Hippocampal formation (tissue), 2 donors: ENCODE data around the gene CDC14B.
A peak's percentile ranks its signal among the peaks of the same experiment; 100 is the strongest.

Source experiments
- DNase-seq, 2 donors: peaks; one replicate each; lab custom pipeline; 2025; lab: John Stamatoyannopoulos, UW

Gene CDC14B

DNA sequence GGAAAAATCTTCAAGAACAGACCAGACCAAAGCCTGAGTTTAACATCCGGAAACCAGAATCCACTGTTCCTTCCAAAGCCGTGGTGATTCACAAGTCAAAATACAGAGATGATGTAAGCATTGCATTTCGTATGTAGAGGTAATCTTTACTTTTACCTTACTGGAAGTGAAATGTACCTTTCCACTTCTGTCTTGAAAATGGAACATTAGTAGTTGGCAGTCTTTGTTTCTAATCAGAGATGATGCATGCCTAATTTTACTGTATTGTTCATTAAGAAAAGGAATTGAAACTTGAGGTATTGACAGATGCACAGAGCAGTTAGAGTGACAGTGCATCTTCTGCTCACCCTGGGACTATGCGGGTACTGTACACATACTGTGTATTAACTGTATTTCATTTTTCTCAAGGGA, 135.1 kb downstream of the CDC14B start:
- no peak for DNase-seq

DNA sequence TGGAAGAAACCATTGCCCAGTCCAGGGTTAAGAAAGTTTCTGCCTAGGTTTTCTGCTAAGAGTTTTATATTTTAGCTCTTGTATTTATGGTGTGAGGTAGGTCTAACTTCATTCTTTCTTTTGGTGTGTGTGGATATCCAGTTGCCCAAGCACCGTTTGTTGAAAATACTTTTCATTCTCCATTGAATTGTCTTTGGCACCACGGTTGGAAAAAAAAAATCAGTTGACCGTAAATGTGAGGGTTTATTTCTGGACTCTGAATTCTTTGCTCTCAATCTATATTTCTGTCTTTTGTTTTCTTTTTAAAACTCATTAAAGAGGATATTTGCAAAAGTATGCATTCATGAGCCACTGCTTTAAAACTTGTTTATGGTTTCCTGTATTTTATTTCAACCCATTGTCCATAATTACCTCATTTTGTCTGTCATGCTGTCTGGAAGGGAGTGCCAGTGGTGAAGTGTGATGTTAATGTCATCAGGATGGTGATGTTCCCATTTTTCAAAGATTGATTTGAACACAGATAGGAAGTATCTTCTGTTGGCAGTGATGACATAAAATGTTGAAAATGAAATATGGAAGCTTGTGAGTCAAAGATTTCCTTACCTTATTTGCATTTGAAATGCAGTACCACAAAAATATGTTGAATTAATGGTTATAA, 135.8 kb downstream of the CDC14B start:
- DNase-seq, result no peak

DNA sequence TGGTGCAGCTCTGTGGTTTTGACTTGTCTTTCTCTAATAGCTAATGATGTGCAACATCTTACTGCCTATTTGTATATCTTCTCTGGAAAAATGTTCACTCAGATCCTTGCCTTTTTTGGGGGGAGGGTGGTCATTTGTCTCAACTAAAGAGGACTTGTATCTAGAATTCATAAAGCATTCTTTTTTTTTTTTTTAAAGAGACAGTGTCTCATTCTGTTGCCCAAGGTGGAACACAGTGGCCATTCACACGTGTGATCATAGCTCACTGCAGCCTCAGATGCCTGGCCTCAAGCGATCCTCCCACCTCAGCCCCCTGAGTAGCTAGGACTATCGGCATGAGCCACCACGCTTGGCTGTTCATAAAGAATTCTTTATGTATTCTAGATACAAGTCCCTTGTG, 136.4 kb downstream of the CDC14B start:
- DNase-seq, result no peak

DNA sequence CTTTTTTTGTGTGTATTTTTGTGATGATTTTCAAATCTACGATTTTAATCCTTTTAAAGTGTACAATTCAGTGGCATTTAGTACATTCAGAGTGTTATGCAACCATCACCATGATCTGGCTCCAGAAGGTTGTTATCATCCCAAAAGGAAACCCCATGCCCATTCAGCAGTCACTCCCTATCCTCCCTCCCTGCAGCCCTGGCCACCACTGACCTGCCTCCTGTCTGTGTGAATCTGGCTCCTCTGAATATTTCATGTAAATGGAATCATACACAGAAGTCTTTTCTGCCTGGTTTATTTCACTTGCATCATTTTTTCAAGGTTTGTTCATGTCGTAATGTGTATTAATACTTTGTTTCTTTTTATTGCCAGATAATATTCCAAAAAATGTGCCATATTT, 137.2 kb downstream of the CDC14B start:
- no peak for DNase-seq

DNA sequence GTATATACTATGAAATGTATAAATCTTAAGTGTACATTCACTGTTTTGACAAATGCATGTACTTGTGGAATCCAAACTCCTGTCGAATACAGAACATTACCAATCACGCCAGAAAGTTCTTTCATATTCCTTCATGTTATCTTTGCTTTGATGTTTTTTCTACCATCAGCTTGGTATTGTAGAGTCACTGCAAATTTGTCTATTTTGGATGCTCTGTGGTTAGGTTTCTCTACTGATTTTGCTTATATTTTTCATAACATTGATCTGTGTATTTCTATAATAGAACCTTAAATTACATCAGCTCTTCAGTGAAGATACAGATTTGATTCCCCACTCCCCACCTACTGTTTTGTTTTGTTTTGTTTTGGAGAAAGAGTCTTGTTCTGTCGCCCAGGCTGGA, 138.9 kb downstream of the CDC14B start:
- DNase-seq, result no peak

DNA sequence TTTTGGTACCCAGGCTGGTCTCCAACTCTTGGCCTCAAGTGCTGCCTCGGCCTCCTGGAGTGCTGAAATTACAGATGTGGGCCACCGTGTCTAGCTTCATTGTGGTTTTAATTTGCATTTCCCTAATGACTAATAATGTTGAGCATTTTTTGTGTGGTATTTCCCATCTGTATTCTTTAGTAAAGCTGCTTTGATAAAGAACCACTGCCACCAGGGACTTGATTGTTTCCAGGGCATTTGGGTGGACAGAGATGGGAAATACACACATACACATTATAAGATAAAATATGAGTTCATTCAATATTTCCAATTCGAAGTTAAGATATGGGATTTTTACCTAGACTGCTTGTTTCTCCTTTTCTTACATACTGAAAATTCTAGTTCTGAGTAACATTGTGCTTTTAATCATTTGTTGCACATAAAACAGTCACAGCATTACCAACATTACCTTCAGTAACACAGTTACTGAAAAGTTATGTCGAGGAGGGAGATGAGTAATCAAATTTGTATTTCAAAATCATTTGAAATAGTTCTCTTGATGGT, 140.7 kb downstream of the CDC14B start:
- no peak for DNase-seq

DNA sequence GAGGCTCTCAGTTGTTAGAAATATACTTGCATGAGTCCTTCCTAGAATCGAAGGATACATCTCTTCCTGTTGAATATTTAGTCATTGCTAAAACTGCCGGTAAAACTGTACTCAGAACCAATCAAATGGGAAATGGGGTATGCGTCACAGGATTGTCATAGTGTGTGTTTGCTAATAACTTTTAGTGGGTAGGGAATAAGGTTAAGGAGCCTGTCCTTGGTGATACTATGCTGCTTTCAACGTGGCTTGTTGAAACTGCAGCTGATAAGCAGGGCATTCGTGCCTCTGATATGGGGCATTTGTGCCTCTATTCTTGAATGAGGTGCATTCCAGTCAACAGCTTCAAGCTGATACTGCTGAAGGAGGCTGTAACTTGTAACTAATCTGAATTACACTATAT, 143.1 kb downstream of the CDC14B start:
- no peak for DNase-seq

DNA sequence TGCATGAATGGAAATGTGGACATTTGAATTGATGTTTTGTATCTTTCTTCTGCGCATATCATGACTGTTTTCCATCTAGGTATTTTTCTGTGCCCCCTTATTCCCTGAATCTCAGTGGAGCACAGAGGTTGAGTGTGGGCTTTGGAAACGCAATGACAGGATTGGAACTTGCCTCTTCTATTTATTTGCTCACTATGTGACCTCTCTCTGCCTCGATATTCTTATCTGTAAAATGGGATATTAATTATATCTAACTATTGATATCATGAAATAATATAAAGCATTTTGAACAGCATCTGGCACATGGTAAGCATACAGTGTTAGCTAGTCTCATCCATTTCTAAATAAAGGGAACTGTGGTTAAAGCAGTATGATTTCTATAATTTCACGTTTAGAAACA, 143.6 kb downstream of the CDC14B start:
- DNase-seq, result no peak

DNA sequence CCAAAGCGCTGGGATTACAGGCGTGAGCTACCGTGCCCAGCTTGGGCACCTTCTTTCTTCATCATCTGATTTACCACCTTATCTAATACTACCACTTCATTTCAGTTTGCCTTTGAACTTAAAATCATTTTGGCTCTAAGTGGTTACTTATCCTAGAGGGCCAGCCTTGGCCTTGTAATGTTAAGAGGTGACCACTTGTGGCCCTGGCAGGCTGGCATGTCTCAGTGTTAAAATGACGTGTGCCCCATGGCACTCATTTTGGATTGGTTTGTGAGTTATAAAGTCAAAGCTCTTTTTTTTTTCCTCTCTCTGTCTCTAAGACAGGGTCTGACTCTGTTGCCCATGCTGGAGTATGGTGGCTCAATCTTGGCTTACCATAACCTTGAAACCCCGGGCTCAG, 151.9 kb downstream of the CDC14B start:
- no peak for DNase-seq

DNA sequence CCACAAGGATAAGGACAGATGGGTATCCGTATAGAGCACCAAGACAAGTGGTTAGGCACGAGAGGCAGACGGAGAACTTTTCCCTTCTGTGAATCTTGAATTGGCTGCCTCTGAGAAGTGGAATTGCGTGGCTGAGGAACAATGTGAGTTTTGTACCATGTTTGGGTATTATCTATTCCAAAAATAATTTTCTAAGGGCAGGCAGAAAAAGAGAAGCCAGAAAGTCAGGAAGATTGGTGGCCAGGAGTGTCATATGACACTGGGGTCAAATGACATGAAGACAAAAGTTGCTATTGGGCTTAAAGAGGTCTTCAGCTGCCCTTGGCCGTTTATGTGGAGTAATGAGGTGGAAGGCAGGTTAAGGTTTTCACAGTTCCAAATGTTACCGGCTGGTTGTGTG, 155.2 kb downstream of the CDC14B start:
- DNase-seq, result no peak

DNA sequence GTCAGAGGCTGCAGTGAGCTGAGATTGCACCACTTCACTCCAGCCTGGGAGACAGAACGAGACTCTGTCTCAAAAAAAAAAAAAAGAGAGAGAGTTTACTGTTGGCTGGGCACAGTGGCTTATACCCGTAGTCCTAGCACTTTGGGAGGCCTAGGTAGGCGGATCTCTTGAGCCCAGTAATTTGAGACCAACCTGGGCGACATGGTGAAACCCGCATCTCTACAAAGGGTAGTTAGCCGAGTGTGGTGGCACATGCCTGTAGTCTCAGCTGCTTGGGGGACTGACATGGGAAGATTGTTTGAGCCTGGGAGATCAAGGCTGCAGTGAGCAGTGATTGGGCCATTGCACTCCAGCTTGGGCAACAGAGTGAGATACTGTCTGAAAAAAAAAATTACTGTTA, 157.1 kb downstream of the CDC14B start:
- no peak for DNase-seq

DNA sequence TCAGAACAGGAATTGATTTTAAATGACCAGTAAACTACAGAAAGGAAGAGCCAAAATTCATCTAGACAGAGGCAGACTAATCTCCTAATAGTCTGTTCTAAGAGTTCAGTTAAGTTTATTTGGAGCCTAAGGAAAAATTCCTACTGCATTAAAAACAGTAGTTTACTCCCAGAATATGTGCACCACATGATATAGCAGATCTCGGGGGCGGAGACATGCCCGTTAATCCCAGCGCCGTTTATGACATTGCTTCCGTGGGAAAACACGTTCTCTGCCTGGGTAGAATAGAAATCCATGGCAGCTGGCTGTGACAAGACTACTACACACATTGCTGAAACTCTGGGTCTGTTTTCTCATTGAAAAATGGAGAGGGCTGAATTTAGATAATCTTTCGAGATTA, 158.3 kb downstream of the CDC14B start:
- DNase-seq, result no peak

DNA sequence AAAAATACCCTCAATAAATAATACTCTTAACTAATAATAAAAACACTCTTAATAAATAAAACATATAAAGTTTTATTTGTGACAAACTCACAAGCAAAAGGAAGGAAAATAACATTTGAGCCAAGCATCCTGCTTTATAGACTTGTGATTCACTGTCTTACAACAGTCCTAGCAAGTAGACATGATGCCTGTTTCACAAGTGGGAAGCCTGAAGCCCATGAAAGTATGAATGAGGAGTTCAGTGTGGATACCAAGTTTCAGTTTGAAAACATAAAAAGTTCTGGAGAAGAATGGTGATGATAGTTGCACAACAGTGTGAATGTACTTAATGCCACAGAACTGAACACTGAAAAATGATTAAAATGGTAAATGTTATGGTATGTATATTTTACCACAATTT, 158.8 kb downstream of the CDC14B start:
- DNase-seq, result no peak

DNA sequence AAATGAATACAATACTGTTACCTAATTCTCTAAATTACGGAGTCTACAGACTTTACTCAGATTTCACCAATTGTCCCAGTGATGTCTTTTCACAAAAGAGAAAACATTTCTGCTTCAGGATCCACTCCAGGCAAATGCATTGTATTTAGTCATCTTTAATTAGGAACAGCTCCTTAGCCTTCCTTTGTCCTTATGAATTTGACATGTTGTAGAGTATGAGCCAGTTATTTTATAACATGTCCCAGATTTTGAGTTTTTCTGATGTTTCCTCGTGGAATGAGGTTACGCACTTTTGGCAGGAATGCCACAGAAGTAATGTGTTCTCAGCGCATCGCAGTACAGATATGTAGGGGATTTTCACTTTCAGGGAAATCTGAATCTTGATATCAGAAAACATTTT, 159.2 kb downstream of the CDC14B start:
- no peak for DNase-seq

DNA sequence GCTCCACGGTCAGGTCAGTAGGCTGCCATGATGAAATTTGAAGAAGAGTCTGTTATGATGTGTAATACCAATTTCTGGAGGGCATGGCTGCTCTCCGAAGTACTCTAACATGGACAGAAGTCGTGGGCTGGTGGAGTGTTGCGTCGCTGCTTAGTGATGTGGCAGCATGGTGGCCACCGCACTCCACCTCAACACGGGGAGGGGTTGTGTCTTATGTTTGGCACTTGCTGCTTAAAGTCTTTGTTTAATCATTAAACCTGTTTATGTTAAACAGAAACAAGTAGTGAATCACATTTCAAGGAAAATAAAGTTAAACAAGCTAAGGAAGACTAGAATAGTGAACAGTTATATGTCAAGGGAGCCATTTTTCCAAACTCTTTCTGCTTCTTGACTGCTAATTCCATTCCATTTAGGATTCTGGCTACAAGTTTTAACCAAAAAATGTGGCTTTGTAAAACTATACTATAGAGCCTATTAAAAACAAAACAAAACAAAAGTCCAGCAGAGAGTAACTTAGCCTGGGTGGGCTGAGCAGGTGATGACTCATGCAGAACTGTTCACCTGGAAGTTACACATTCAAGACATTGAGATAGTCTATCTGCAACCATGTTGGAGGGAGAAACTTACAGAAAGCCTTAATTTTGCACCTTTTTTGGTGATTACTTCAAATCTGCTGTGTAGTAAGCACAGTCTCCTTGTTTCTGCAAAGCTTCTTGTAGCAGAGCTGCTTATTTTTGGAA, 160.2 kb downstream of the CDC14B start:
- no peak for DNase-seq

DNA sequence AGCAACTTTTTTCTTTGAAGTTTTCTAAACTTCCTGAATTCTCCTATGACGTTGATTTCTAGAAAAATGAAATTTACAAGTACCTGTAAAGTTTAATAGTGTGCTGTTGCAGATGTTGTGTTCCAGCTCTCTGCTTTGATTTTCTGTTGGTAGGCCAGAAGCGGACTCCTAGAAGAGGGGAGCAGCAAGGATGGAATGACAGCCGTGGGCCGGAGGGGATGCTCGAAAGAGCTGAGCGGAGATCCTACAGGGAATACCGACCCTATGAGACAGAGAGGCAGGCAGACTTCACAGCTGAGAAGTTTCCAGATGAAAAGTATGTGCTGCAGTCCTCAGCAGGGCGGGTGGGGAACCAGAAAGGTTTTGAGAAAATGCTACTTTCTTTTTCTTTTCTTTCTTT, 161.4 kb downstream of the CDC14B start:
- no peak for DNase-seq

DNA sequence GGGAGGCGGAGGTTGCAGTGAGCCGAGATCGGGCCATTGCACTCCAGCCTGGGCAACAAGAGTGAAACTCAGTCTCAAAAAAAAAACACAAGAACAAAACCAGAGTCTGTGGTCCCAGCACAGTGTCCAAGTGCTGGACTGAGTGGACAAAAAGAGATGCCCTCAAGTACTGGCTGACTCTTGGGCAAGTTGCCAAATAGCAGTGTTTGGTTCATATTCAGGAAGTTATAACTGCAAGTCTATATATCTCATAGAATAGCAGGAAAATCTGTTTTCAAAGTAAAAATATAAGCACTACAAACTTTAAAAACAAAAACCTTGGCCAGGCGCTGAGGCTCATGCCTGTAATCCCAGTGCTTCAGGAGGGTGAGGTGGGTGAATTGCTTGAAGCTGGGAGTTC, 162.4 kb downstream of the CDC14B start:
- DNase-seq, result no peak

DNA sequence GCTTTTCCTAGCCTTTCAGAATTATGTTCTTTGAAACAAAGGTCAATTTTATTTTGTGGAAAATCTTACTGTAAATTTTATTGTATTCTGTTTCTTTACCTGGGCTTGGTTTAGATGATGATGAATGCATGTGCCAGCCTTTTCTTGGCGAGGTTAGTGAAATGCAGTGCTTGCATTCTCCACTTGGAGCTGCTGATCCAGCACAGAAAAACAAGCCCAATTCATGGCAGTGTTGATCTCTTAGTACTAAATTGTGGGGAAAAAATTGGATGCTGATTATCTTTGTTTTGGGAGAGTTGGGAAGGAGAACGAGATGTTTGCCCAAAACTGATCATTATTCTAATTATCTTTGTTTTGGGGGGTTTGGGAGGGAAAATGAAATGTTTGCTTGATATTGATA, 166.0 kb downstream of the CDC14B start:
- peak; percentile 14 to 66 for DNase-seq

DNA sequence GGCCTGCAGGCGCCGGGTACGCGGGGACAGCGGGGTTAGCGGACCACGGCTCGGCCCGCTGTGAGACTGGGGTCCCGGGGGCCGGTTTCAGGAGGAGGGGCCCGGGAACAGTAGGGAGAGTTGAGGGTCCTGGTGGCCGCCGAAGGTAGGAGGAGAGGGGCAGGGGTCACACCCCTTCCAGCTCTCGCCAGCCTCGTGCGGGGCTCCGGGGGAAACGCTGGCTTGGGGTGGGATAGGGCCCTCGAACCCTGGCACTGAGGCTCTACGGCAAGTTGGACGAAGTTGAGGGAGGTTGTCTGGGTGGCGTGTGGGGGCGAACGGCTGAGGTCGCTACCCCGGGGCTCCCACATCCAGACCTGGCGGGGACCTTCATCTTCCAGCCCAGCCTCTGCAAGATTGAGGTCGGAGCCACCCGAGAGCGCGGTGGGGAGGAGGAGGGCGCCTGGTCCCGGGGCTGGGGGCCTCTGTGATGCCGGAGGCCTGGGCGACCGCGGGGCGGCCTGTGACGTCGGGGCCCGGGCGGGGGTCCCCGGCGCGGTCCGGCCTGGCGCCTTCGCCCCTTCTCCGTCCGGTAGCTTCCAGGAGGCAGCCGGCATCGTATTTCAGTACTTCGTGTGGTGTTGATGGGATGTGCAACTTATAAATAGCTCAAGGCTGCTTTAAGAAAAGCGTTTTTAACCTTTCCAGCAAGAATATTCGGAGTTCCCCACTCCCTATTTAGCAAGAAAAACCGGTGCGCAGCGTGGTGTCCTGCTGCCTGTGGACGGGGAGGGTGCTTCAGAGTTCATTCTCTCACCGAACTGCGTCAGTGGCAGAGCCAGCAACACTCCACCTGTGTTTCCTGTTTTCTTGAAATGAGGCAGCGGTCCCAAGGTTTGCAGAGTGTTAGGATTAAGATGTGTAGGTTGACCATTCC, 168.8 kb downstream of the CDC14B start:
- DNase-seq, result no peak
